GM18909 (cell line): Measurements from ENCODE around the gene STXBP1.
A peak's percentile ranks its signal among the peaks of the same experiment; 100 is the strongest.

Experiments
- ATAC-seq: cut with Tn5 transposase; IDR thresholded peaks from one replicate; pipeline ENCODE4 v1.9.1; 2021; ENCODE audit warnings: mild to moderate bottlenecking; ENCODE audit not compliant: unreplicated experiment, poor library complexity

STXBP1 gene

DNA sequence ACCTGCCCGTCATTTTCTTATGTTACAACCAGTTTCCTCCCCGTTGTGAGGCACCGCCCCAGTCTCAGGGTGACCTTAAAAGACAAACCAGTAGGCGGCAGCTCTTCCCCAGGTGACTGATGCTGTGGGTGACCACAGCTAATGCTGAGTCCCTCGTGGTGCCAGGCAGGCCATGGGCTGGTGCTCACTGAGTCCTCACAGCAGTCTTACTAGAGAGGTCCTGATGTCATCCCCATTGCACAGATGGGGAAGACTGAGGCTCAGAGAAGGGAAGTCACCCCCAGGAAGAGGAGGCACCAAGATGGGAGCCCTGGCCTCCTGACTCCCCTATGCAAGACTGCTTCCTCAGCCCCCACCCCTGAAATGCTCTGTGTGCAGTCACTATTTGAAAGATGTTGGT is 95.7 kb downstream of the STXBP1 start:
- no peak for ATAC-seq

DNA sequence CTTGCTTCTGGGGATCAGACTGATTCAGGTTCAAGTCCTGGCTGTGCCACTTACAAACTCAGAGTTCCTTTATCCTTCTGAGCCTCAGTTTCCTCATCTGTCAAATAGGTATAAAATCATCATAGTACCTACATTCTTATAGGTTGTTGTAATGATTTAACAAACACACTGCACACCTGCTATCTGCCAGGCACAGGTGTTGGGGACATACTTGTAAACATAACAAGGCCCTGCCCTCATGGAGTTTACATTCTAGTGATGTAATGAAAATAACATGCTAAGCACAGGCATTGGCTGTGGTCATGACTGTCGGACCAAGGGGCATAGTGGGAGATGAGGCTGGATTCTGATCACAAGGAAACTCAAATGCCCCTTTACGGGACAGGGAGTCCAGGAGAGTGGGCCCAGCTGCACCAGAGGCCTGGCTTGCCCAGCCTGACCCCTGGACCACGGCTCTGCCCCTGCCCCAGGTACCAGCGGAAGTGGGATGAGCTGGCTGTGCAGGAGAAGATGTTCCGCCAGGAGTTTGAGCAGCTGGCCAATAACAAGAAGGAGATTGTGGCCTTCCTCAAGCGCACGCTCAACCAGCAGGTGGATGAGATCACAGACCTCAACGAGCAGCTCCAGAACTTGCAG is 97.0 kb downstream of the STXBP1 start:
- no peak for ATAC-seq

DNA sequence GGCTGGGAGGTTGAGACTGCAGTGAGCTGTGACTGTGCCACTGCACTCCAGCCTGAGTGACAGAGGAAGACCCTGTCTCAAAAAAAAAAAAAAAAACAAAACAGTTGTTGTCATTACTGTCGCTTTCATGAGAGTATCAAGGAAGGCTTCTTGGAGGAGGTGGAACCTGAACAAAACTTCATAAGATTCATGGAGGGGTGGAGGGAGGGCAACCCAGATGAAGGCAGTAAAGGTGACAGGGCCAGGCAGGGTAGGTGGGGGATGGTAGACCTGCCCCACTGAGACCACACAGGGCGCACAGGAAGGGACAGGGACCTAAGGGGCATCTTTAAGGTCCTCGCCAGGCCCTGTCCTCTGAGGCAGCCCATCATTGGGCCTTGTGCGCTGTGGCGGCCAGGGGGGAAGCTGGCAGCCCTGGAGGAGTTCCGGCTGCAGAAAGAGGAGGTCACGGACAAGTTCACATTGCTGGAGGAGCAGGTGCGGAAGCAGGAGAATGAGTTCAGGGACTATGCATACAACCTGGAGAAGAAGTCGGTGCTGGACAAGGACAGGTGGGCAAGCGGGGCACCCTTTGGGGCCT is 98.2 kb downstream of the STXBP1 start:
- ATAC-seq: no peak

DNA sequence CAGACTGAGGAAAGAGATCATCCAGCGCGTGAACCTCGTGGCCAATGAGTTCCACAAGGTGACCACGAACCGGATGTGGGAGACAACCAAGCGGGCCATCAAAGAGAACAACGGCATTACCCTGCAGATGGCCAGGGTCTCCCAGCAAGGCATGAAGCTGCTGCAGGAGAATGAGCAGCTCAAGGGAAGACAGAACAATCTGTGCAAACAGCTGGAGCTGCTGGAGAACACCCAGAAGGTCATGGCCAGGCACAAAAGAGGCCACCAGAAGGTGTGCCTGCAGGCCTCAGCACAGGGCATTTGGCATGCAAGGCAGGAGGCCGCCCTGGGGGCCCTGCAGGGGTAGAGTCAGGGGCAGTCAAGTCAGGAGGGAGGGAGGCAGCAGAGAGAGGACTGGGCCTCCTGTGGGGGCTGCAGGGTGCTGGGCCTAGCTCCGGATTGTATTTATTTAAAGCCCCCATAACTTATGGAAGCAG is 99.2 kb downstream of the STXBP1 start:
- no peak for ATAC-seq

DNA sequence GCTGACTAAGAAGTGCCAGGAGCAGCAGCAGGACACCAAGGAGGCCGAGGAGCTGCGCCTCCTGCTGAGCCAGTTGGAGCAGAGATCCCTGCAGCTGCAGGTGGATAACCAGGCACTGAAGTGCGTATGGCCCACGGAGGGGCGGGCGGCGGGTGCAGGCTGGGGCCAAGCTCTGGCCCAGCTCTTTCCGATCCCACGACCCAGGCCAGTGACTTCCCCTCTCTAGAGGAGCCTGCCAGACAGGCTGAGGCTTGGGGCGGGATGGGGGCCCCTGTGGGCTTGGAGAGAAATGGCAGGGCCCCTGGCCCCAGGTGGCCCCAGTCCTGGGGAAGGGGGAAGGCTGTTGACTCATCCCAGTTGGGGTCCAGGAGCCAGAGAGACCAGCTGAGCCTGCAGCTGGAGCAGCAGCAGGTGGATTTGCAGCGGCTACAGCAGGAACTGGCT is 99.8 kb downstream of the STXBP1 start:
- ATAC-seq: no peak

DNA sequence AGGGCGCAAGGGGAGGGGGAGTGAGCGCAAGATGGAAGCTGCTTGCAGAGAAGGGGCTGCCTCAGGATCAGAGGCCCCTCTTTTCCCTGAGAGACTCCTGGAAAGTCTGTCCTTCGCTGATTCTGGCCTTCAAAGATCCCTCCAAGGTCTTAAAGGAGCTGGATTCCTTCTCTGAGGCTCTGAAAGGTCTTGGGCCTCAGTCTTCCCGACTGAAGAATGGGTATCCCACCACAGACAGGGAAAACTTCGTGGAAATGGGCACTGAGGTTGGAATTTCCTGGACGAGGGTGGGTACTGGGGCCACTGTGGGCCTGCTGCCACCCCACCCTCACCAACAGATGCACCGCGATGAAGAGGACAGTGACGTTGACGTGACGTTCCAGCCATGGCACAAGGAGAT is 100.3 kb downstream of the STXBP1 start:
- no peak for ATAC-seq

DNA sequence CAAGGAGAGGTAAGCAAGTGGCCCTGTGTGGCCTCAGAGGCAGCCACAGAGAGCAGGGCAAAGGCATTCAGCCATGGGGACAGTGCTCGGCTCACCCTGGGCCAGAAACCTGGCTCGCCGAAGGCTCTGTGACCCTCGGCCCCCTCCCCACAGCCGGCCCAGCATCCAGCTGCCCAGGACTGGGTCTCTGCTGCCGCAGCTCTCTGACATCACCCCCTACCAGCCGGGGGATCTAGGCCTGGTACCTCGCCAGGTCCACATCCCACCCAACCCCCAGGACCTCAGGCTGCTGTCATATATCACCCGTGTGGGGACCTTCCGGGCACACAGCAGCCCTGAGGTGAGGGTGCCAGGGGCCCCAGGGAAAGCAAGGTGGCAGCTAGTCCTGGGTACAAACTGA is 100.8 kb downstream of the STXBP1 start:
- no peak for ATAC-seq

DNA sequence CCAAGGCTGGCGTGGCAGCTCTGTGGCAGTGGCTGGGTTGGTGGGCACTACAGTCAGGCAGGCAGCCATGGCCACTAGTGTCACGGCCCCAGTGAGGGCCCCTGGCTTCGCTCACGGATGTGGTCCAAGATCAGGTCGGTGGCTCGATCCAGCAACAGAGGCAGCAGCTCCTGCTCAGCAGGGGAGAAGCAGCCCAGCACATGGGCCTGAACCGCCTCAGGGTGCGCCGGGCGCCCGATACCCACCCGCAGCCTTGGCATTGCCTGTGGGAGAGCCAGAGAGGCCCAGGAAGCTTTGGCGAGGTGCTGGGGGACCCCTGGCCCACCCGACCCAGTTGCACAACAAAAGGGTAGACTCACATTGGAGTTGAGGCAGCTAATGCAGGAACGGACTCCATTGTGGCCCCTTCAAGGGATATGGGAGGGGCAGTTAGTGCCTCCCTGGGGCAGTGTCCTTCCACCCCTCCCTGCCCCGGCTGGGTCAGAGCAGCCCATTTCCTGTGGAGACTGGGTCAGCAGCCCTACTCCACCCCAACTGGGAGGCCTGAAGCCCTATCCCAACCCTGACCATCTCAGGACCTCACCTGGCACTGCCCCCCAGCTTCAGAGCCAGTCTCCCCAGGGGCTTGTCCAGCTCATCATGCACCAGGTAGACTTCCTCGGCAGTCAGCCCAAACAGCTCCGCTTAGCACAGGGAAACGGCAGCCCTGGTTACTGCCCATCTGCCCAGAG is 102.1 kb downstream of the STXBP1 start:
- ATAC-seq: no peak

DNA sequence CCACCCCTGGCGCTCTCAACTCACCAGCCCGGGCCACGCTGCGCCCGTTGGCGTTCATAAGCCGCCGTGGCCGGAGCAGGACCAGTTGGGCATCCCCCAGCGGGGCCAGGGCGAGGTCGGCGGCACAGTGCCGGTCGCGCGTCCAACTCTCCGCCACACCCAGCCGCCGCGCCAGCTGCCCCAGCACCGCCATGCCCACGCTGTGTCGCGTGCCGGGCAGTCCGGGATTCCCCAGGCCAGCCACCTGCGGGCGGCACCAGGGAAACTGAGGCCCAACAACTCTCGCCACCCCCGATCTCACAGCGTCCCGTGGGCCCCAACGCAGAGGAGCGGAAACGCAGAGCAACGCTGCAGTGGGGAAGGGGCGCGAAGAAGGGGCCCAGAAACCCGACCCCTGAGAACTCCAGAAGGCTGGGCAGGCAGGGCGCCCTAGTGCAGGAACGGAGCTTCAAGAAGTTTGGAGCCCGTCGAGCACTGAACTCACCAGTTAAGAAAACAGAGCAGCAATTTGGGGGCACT is 102.9 kb downstream of the STXBP1 start:
- ATAC-seq: peak; percentile 15

DNA sequence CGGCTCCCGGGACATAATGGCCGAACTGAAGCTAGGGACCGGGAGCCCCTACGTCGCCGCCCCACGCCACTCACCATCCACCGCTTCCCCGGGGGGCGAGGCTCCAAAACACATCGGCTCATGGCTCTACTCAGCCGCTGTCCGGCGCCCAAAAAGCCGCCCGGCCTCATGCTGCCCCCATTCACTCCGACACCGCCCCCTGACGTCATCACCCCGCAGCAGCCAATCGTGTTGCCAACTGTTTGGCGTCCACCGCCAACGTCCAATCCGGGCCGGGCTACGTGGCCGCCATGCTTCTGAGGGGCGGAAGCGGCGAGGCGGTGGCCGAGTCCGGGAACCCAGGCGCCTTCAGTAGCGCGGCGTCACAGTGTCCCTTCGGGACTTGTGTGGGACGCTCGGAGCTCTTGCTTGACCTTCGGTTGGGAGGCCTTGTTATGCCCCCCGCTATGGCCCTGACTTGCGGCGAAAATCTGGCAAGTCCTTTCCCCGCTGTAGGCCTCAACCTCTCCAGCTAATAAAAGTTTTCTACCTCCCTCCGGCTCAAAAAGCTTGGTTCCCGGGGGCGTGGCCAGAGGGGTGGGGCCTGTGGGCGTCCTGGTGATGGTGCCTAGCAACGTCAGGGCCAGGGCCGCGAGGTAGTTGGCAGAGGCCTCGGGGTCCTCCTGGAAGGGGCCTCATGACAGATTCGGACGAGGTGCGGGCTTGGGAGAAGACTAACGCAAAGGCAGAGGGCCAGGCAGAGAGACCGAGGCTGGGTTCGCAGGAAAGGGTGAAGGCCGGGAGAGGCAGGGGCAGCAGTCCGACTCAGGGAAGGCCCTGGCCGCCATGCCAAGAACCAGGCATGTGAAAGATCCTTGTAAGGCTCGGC is 103.6 kb downstream of the STXBP1 start, which contains the start of the genes PTRH1 and TTC16:
Gene PTRH1, minus strand, starts transcription at position 194 of the 868 bp plus-strand sequence. Its CDS starts 24 bp downstream, at position 170.
Gene TTC16, plus strand, starts transcription at position 610 of the 868 bp plus-strand sequence. Its CDS starts 67 bp downstream, at position 677.
- ATAC-seq: peak; percentile 91

DNA sequence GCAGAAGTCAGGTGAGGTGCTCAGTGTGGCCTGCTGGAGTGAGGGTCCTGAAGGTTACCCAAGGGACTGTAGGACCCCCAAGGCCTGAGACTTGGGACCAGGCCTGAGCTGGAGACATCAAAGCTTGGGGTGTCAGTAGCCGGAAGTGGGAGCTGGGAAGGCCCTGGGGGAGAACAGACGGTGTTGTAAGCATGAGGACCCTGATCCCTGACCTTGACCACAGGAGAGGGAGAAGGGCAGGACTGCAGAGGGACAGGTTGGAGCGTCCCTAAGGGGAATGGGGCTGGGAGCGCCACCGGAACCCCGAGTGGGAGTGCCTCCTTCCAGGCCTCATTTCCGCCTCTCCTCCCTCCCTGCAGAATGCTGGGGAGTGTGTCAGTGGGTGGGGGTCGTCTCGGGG is 104.3 kb downstream of the STXBP1 start:
- ATAC-seq: no peak

DNA sequence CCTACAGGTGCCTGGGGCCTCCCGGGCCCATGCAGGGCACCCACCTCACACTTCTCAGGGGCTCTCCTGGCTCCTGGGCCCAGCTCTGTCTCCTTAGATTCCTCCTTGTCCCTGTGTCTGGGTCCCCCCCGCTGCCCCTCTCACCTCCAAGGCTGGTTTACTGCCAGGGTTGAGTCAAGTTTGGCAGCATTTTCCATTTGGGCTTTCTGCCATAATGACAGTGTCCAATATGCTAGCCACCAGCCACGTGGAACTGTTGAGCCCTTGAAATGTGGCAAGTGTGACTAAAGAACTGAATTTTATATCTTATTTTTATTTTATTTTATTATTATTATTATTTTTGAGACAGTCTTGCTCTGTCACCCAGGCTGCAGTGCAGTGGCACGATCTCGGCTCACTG is 105.7 kb downstream of the STXBP1 start:
- ATAC-seq: no peak

DNA sequence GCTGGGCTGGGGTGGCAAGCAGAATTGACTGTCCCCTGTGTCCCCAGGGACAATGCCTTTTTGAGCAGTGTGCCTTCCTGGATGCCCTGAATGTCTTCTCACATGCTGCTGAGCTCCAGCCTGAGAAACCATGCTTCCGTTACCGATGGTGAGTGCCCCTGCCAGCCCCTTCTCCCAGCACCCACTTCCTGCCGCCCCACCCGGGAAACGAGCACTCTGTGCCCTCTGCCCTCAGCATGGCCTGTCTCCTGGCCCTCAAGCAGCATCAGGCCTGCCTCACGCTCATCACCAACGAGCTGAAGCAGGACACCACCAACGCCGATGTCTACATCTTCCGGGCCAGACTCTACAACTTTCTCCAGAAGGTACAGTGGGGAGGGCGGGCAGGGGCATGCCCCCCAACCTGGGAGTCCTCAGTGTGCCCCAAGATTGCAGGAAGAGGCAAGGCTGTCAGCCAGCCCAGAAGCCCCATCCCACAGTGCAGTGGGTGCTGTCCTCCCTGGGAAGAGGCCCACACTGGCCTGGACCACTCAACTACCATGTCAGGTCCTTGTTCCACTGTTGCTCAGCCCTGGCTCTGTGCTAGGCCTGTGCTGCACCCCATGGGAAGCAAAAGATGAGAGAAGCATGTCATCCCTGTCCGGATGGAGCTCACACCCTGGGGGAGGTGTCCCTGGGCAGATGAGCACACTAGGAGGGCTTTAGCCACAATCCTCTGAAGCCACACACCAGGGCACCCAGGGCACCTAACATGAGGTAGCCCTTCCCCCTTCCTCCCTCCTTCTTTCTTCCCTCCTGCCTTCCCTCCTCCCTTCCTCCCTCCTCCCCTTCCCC is 108.2 kb downstream of the STXBP1 start:
- ATAC-seq: no peak

DNA sequence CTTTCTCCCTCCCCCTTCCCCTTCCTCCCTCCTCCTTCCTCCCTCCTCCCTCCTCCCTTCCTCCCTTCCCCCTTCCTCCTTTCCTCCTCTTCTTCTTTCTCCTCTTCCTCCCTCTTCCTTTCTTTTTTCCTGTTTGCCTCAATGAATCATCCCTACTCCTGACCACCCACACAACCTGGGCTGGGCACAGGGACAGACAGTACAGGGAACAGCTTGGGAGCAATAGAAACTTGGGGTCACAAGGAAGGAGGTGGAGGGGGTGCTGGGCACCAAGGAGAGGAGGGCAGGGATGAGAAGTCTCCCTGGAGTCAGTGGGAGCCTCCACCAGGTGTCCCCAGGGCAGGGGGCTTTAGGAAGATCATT is 108.8 kb downstream of the STXBP1 start:
- ATAC-seq: no peak

DNA sequence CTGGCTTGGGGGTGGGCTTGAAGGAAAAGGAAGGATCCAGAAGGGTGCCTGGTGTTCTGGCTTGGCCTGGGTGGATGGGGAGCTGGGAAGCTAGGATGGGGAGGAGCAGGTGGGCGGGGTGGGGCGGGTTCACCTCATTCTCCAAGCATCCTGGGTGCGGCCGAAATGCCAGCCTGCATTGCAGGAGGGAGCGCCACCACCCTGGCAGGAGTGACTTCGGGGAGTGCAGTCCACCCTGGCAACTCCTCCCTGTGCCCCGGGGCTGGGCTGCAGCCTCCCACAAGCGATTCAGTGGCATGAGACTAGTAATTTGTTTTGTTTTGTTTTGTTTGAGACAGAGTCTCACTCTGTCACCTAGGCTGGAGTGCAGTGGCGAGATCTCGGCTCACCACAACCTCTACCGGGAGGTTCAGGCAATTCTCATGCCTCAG is 109.3 kb downstream of the STXBP1 start:
- ATAC-seq: no peak

DNA sequence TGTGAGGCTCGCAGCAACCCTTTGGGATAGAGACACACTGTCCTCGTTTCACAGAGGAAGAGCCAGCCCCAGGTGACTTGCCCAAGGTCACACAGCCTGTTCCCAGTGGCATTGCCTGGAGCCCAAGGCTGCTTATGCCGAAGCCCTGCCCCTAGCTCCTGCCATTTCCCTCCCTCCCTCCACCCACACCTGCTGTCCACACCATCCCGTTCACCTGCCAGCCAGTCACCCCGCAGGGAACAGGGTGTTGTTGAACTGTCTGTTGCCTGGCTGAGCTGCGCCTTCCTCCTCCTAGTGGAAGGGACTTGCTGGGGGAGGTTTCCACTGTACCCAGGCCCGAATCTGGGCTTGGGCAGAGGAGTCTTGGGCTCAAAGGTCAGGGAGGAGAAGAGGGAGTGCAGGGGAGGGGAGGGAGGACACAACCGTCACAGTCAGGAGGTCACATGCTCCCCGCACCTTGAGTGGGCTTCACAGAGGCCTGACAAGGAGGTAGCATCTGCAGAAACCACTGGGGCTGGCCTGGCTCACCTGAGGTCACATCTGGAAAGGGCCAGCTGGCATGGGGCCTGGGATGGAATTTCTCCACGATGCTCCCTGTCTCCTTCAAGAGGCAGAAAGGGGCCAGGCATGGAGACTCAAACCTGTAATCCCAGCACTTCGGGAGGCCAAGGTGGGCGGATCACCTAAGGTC is 110.1 kb downstream of the STXBP1 start:
- no peak for ATAC-seq

DNA sequence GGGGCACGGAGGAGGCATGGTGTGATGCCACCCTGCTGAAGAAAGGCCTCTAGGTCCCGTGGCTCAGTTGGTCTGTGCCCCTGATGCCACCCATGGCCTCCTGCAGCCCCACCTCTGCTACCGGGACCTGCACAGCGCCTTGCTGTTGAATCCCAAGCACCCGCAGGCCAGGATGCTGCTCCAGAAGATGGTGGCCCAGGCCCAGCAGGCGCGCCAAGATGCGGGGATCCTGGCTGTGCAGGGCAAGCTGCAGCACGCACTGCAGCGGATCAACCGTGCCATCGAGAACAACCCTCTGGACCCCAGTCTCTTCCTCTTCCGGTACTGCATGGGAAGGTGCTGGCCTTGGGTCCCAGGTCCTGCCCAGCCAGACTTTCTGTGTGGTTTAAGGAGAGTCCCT is 110.9 kb downstream of the STXBP1 start:
- no peak for ATAC-seq

DNA sequence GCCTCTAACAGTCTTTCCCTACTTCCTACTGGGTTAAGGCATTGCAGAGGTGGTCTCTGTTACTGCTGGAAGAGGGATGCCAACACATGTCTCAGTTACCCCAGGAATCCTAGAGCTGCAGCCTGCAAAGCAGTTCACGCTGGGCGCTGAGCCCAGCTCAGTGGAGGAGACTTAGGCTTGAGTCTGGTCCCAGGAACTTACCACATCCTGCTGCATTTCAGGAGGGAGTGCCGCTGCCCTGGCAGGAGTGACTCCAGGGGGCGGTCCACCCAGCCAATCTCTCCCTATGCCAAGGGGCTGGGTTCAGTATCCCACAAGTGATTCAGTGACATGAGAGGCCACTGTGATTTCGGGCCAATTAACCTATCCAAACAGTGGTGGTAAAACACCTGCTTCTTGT is 111.4 kb downstream of the STXBP1 start:
- no peak for ATAC-seq

DNA sequence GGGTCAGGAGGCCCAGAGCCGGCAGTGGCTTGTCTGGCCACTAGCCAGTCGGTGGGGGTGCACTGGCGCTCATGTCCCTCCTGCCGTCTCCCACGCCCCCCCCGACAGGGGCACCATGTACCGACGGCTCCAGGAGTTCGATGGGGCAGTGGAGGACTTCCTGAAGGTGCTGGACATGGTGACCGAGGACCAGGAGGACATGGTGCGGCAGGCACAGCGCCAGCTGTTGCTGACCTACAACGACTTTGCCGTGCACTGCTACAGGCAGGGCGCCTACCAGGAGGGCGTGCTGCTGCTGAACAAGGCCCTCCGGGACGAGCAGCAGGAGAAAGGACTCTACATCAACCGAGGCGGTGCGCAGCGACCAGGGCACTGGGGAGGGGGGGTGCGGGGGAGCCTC is 111.9 kb downstream of the STXBP1 start:
- no peak for ATAC-seq
